NT2/D1 (cell line): ENCODE data around the gene ACSM3.
"Not testable (repeated sequence)": the region's sequence is repeated elsewhere in the genome, so short reads cannot be mapped to it uniquely, and the experiment has no call there.

Source experiments
- DNase-seq: peaks from one replicate; pipeline ENCODE4 v3.0.0-alpha.2; 2011; ENCODE audit warnings: low read depth, low spot score
- H3K27me3 ChIP-seq: 2 replicates; pipeline ENCODE4 v1.6.0; 2011; ENCODE audit warnings: mild to moderate bottlenecking; ENCODE audit not compliant: insufficient read length, insufficient read depth
- H3K36me3 ChIP-seq: 2 replicates; pipeline ENCODE4 v1.6.1; 2011; ENCODE audit warnings: mild to moderate bottlenecking, low read length, mixed read lengths; ENCODE audit not compliant: insufficient read depth, insufficient read length
- H3K4me1 ChIP-seq: 2 replicates; pipeline ENCODE4 v1.5.1; 2011; ENCODE audit not compliant: insufficient read depth, insufficient read length
- H3K4me3 ChIP-seq: 2 replicates; pipeline ENCODE4 v1.5.1; 2011; ENCODE audit warnings: low read depth; ENCODE audit not compliant: insufficient read length
- H3K9ac ChIP-seq: 2 replicates; pipeline ENCODE4 v1.6.0; 2011; ENCODE audit warnings: low read depth; ENCODE audit not compliant: insufficient read length
- H3K9me3 ChIP-seq: 2 replicates; pipeline ENCODE4 v1.5.1; 2011; ENCODE audit warnings: mild to moderate bottlenecking, low read length; ENCODE audit not compliant: insufficient read depth
- SUZ12 ChIP-seq: IDR thresholded peaks from 2 replicates; pipeline ENCODE4 v1.6.1; 2011; ENCODE audit not compliant: insufficient read length, insufficient read depth; ENCODE audit errors: extremely low read depth
- YY1 ChIP-seq: IDR thresholded peaks from 2 replicates; pipeline ENCODE4 v1.6.1; 2011; ENCODE audit not compliant: insufficient read length, insufficient read depth
- ZNF274 ChIP-seq: IDR thresholded peaks from 2 replicates; pipeline ENCODE4 v1.6.1; 2011; ENCODE audit warnings: mild to moderate bottlenecking, low read depth, low read length

ACSM3 gene

GRCh38 chr16:20760346-20760745 is 3.5 kb upstream of the ACSM3 start:
- H3K36me3 ChIP-seq = no peaks in the 10 kb centered on the region
- no peak for DNase-seq
- TF ChIP-seq ZNF274 = no peak
- TF ChIP-seq YY1 = no peak
- TF ChIP-seq SUZ12 = no peak

DNA sequence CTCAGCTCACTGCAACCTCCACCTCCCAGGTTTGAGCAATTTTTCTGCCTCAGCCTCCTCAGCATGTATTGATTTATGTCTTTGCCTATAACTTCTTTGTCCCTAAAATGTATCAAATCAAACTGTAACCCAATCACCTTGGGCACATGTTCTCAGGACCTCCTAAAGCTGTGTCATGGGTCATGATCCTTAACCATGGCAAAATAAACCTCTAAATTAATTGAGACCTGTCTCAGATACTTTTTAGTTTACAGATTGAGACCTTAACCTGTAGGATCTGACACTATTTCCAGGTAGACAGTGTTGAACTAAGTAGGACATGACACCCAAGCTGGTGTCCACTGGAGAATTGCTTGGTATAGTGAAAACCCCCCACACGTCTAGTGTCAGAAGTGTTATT is 2.6 kb upstream of the ACSM3 start:
- TF ChIP-seq ZNF274 = no peak
- TF ChIP-seq SUZ12 = no peak
- TF ChIP-seq YY1 = no peak
- Histone ChIP-seq H3K27me3 (no peaks in the 10 kb centered on the region), H3K36me3 (no peaks in the 10 kb centered on the region), H3K4me3 (no peak overlapping the region), H3K4me1 (no peaks in the 10 kb centered on the region), H3K9ac (no peak overlapping the region), H3K9me3 (peaks cover 12% of the 10 kb centered on the region)
- DNase-seq = no peak

More at GRCh38 chr16:20760346-20760745, 3.5 kb upstream of the ACSM3 start:
- H3K4me1 ChIP-seq = no peaks in the 10 kb centered on the region
- H3K9me3 ChIP-seq = peaks cover 12% of the 10 kb centered on the region
- no peak overlapping the region for H3K9ac ChIP-seq
- no peak overlapping the region for H3K4me3 ChIP-seq
- no peaks in the 10 kb centered on the region for H3K27me3 ChIP-seq

GRCh38 chr16:20762404-20763123 is 1.2 kb upstream of the ACSM3 start:
- Histone ChIP-seq H3K4me1 (no peaks in the 10 kb centered on the region), H3K9me3 (peaks cover 12% of the 10 kb centered on the region), H3K4me3 (no peak overlapping the region), H3K36me3 (no peaks in the 10 kb centered on the region), H3K27me3 (no peaks in the 10 kb centered on the region), H3K9ac (no peak overlapping the region)
- no peak for DNase-seq
- TF ChIP-seq YY1 = no peak
- no peak for TF ChIP-seq ZNF274
- TF ChIP-seq SUZ12 = no peak

DNA sequence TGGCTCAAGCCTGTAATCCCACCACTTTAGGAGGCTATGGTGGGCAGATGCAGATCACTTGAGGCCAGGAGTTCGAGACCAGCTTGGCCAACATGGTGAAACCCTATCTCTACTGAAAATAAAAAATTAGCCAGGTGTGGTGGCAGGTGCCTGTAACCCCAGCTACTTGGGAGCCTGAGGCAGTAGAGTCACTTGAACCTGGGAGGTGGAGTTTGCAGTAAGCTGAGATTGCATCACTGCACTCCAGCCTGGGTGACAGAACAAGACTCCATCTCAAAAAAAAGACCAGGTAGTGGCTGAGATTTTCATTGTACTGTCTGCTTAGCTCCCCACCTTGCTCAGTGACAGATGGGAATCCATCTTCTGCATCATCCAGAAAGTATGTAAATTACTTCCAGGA is 634 bp downstream of the ACSM3 start:
- H3K4me3 ChIP-seq, H3K27me3 ChIP-seq, DNase-seq, H3K36me3 ChIP-seq, H3K9ac ChIP-seq, H3K4me1 ChIP-seq: not testable (repeated sequence)
- H3K9me3 ChIP-seq = peaks cover 12% of the 10 kb centered on the region

DNA sequence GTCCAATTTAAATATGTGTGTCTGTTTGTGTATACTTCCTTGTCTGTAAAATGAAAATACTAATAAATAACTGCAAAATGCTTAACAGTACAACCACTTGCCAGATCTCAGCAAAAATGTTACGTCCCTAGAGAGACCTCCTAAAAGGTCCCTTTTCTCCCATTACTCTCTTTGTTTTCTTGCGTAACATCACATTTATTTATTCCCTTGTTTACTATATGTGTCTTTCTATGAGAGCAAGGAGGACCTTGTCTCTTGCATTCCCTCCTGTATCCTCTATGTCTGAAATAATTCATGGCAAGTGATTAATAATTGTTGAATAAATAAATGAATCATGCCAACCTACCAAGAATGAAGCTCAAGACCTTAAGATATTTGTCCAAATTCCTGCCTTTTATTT is 1.9 kb downstream of the ACSM3 start:
- Histone ChIP-seq H3K4me3 (no peak overlapping the region), H3K9ac (no peak overlapping the region), H3K36me3 (no peaks in the 10 kb centered on the region), H3K9me3 (peaks cover 12% of the 10 kb centered on the region), H3K4me1 (no peaks in the 10 kb centered on the region), H3K27me3 (no peaks in the 10 kb centered on the region)
- no peak for DNase-seq
- TF ChIP-seq SUZ12 (no peak), YY1 (no peak), ZNF274 (no peak)

GRCh38 chr16:20766294-20766693 is 2.5 kb downstream of the ACSM3 start:
- H3K36me3 ChIP-seq = no peaks in the 10 kb centered on the region
- no peaks in the 10 kb centered on the region for H3K4me1 ChIP-seq
- H3K9me3 ChIP-seq = peaks cover 12% of the 10 kb centered on the region
- no peak overlapping the region for H3K9ac ChIP-seq
- DNase-seq = no peak
- H3K27me3 ChIP-seq = no peaks in the 10 kb centered on the region
- no peak for TF ChIP-seq YY1
- no peak for TF ChIP-seq SUZ12
- no peak for TF ChIP-seq ZNF274
- no peak overlapping the region for H3K4me3 ChIP-seq

- TF ChIP-seq YY1 (no peak), ZNF274 (no peak)
- DNase-seq = no peak
- H3K27me3 ChIP-seq = no peaks in the 10 kb centered on the region
- H3K4me1 ChIP-seq = no peaks in the 10 kb centered on the region
- no peak overlapping the region for H3K4me3 ChIP-seq
- peaks cover 2% of the 10 kb centered on the region; the same call in 1 of the 2 replicates for H3K9me3 ChIP-seq
- no peak overlapping the region for H3K9ac ChIP-seq
- no peaks in the 10 kb centered on the region for H3K36me3 ChIP-seq
Observed at GRCh38 chr16:20767577-20767976, 3.8 kb downstream of the ACSM3 start.

GRCh38 chr16:20768121-20768520 is 4.3 kb downstream of the ACSM3 start:
- H3K36me3 ChIP-seq = no peaks in the 10 kb centered on the region
- DNase-seq = no peak
- no peaks in the 10 kb centered on the region for H3K27me3 ChIP-seq
- no peaks in the 10 kb centered on the region for H3K4me1 ChIP-seq
- TF ChIP-seq YY1 (no peak), SUZ12 (no peak), ZNF274 (no peak)
- no peaks in the 10 kb centered on the region for H3K9me3 ChIP-seq
- no peak overlapping the region for H3K4me3 ChIP-seq
- no peak overlapping the region for H3K9ac ChIP-seq
